H1 (cell line): ENCODE results near the gene SMURF2. TPM values are rescaled to one million over a fixed set of nuclear protein-coding genes. Genes with fewer than 3 reads are reported as not detected.

ENCODE experiments used
- CTCF ChIA-PET: fragments of 300-600 bp; sonication (Branson Sonifier 250); formaldehyde crosslinking; loops from one replicate; lab custom pipeline; 2021; ENCODE audit not compliant: partially characterized antibody; lab: Charles Lee
- POLR2A ChIA-PET: fragments of 300-600 bp; sonication (Branson Sonifier 250); formaldehyde crosslinking; loops from one replicate; lab custom pipeline; 2021; ENCODE audit warnings: inconsistent platforms; ENCODE audit not compliant: partially characterized antibody; lab: Charles Lee
- DNase-seq, 2 experiments: peaks; one replicate each; pipeline versions ENCODE4 v3.0.0 to v3.0.0-alpha.2; 2010 to 2022; ENCODE audit warnings: low spot score in 2 of 2, low read depth in 1 of 2, mixed read lengths in 1 of 2
- FAIRE-seq: peaks from 2 replicates; lab custom pipeline; 2011; peaks lifted over from hg19 to GRCh38; lab: Jason Lieb, UNC
- H2AFZ ChIP-seq: 2 replicates; pipeline ENCODE4 v1.8.1; 2012; ENCODE audit warnings: low read length, inconsistent platforms
- H2AK5ac ChIP-seq: 2 replicates; pipeline ENCODE4 v1.6.1; 2013; ENCODE audit warnings: low read depth, low read length
- H2BK120ac ChIP-seq: replicated peaks from 2 replicates; pipeline ENCODE3; 2013; ENCODE audit warnings: low read depth, low read length, inconsistent platforms
- H2BK12ac ChIP-seq: 2 replicates; pipeline ENCODE4 v1.6.1; 2013; ENCODE audit warnings: low read depth, low read length
- H2BK15ac ChIP-seq: 2 replicates; pipeline ENCODE4 v1.6.1; 2013; ENCODE audit warnings: low read length
- H2BK20ac ChIP-seq: 2 replicates; pipeline ENCODE4 v1.6.1; 2013; ENCODE audit warnings: low read length
- H2BK5ac ChIP-seq: 2 replicates; pipeline ENCODE4 v1.6.1; 2013; ENCODE audit warnings: low read depth, low read length
- H3K14ac ChIP-seq: 2 replicates; pipeline ENCODE4 v1.6.1; 2013; ENCODE audit warnings: inconsistent platforms; ENCODE audit not compliant: insufficient read length
- H3K18ac ChIP-seq: 2 replicates; pipeline ENCODE4 v1.6.1; 2013; ENCODE audit warnings: low read length; ENCODE audit errors: extremely low read depth
- H3K23ac ChIP-seq: 2 replicates; pipeline ENCODE4 v1.6.1; 2013; ENCODE audit warnings: inconsistent platforms; ENCODE audit not compliant: insufficient read length
- H3K23me2 ChIP-seq: 2 replicates; pipeline ENCODE4 v1.6.1; 2013; ENCODE audit warnings: low read depth, low read length
- H3K27ac ChIP-seq: 2 replicates; pipeline ENCODE4 v1.6.1; 2011; ENCODE audit warnings: low read depth, low read length, inconsistent platforms
- H3K27me3 ChIP-seq, 4 experiments: replicated peaks in 1 of 4; 1 replicate in 1 of 4; 2 replicates in 3 of 4; pipeline versions ENCODE4 v1.6.1 to v1.8.1; 2011 to 2013; ENCODE audit warnings: low read length in 3 of 4, mild to moderate bottlenecking in 3 of 4, inconsistent platforms in 2 of 4, mixed read lengths in 2 of 4, moderate library complexity in 1 of 4; ENCODE audit not compliant: control insufficient read depth in 3 of 4, insufficient read depth in 3 of 4; ENCODE audit errors: extremely low read depth in 1 of 4
- H3K36me3 ChIP-seq, 4 experiments: 2 replicates each; pipeline versions ENCODE4 v1.6.1 to v1.8.1; 2011 to 2013; ENCODE audit warnings: mild to moderate bottlenecking in 4 of 4, low read length in 3 of 4, moderate library complexity in 2 of 4, control low read depth in 1 of 4, inconsistent platforms in 1 of 4; ENCODE audit not compliant: insufficient read depth in 4 of 4, control insufficient read depth in 2 of 4
- H3K4ac ChIP-seq: replicated peaks from 2 replicates; pipeline ENCODE3; 2013; ENCODE audit warnings: low read length, low read depth, mixed read lengths, inconsistent platforms; ENCODE audit not compliant: insufficient read length
- H3K4me1 ChIP-seq, 4 experiments: replicated peaks in 1 of 4; 1 replicate in 1 of 4; 2 replicates in 3 of 4; pipeline versions ENCODE4 v1.6.1 to v1.8.1; 2011 to 2013; ENCODE audit warnings: low read length in 3 of 4, inconsistent platforms in 2 of 4, mixed read lengths in 1 of 4; ENCODE audit not compliant: insufficient read depth in 4 of 4, control insufficient read depth in 3 of 4
- H3K4me2 ChIP-seq, 2 experiments: 2 replicates each; pipeline versions ENCODE4 v1.6.1 to v1.8.1; 2011 to 2013; ENCODE audit warnings: low read depth in 2 of 2, low read length in 2 of 2, control low read depth in 1 of 2, inconsistent platforms in 1 of 2, mild to moderate bottlenecking in 1 of 2; ENCODE audit not compliant: insufficient read depth in 1 of 2
- H3K4me3 ChIP-seq, 4 experiments: fragments of 200-600, 300-600 bp in 1 of 4; sonication (generic), shearing (Covaris generic), sonication (Bioruptor Twin) in 1 of 4; 2 replicates each; pipeline versions ENCODE4 v1.5.1 to v1.8.1; 2011 to 2016; ENCODE audit warnings: low read length in 4 of 4, low read depth in 3 of 4, control low read depth in 2 of 4, inconsistent platforms in 2 of 4, mild to moderate bottlenecking in 2 of 4, mixed read lengths in 1 of 4, moderate library complexity in 1 of 4; ENCODE audit not compliant: insufficient read depth in 2 of 4; ENCODE audit errors: extremely low read depth in 1 of 4
- H3K56ac ChIP-seq: replicated peaks from 2 replicates; pipeline ENCODE3; 2013; ENCODE audit warnings: low read depth, mild to moderate bottlenecking, mixed read lengths, low read length, inconsistent platforms; ENCODE audit not compliant: insufficient read length
- H3K79me1 ChIP-seq: 2 replicates; pipeline ENCODE4 v1.6.1; 2013; ENCODE audit warnings: low read depth, low read length, control low read depth
- H3K79me2 ChIP-seq, 2 experiments: 2 replicates each; pipeline versions ENCODE4 v1.6.1 to v1.8.1; 2012 to 2013; ENCODE audit warnings: low read length in 2 of 2, mild to moderate bottlenecking in 2 of 2, inconsistent platforms in 1 of 2; ENCODE audit not compliant: insufficient read depth in 2 of 2, control insufficient read depth in 1 of 2
- H3K9ac ChIP-seq, 4 experiments: replicated peaks in 1 of 4; 1 replicate in 1 of 4; 2 replicates in 3 of 4; pipeline versions ENCODE4 v1.6.1 to v1.8.1; 2011 to 2013; ENCODE audit warnings: low read depth in 3 of 4, low read length in 3 of 4, control low read depth in 2 of 4, mild to moderate bottlenecking in 2 of 4, moderate library complexity in 2 of 4, inconsistent platforms in 1 of 4; ENCODE audit errors: extremely low read depth in 1 of 4
- H3K9me3 ChIP-seq, 2 experiments: 2 replicates each; pipeline versions ENCODE4 v1.6.1 to v1.8.1; 2012 to 2013; ENCODE audit warnings: mild to moderate bottlenecking in 2 of 2, moderate library complexity in 2 of 2, control low read depth in 1 of 2, inconsistent platforms in 1 of 2, low read depth in 1 of 2, low read length in 1 of 2, mixed read lengths in 1 of 2; ENCODE audit not compliant: insufficient read depth in 2 of 2
- H4K20me1 ChIP-seq, 2 experiments: replicated peaks in 1 of 2; 2 replicates each; pipeline versions ENCODE3 to v1.8.1; 2011 to 2013; ENCODE audit warnings: inconsistent platforms in 2 of 2, low read length in 2 of 2, mild to moderate bottlenecking in 1 of 2; ENCODE audit not compliant: insufficient read depth in 2 of 2, control insufficient read depth in 1 of 2
- H4K5ac ChIP-seq: 2 replicates; pipeline ENCODE4 v1.6.1; 2013; ENCODE audit warnings: low read length, low read depth, mixed read lengths, inconsistent platforms; ENCODE audit not compliant: insufficient read length
- H4K8ac ChIP-seq: 2 replicates; pipeline ENCODE4 v1.8.0; 2013; ENCODE audit warnings: mild to moderate bottlenecking, moderate library complexity, low read length, inconsistent platforms; ENCODE audit not compliant: insufficient read depth; ENCODE audit errors: extremely low read depth
- H4K91ac ChIP-seq: replicated peaks from 2 replicates; pipeline ENCODE3; 2013; ENCODE audit warnings: low read length, mixed read lengths, inconsistent platforms; ENCODE audit not compliant: insufficient read length
- TCF12 ChIP-seq: IDR thresholded peaks from 2 replicates; pipeline ENCODE4 v1.6.1; 2011; ENCODE audit warnings: low read depth, mild to moderate bottlenecking, low read length
- USF2 ChIP-seq: IDR thresholded peaks from 2 replicates; pipeline ENCODE4 v1.6.1; 2011; ENCODE audit warnings: low read length, improper control_type of control experiment
- WGBS, 2 experiments: shearing (Covaris generic) in 1 of 2; methylation state at CpG; one replicate each; pipeline versions ENCODE4 v1.1.6 to v1.1.7; 2013 to 2015; ENCODE audit warnings: low lambda C conversion rate in 2 of 2, mixed read lengths in 2 of 2, inconsistent platforms in 1 of 2, low coverage in 1 of 2, missing lambda C conversion rate in 1 of 2; ENCODE audit not compliant: insufficient replicate concordance in 2 of 2, insufficient coverage in 1 of 2, insufficient read length in 1 of 2; ENCODE audit errors: extremely low coverage in 1 of 2, missing lambda C conversion rate in 1 of 2; 5-methylcytosine and 5-hydroxymethylcytosine counted together
- polyA plus RNA-seq, 7 experiments: library from polyadenylated mRNA; depleted of rRNA in 3 of 7; stranded (reverse) in 5 of 7; unstranded in 2 of 7; fragments of >200 nt in 5 of 7; fragments of 200-250 nt in 2 of 7; gene quantifications; 1 replicate in 5 of 7; 2 replicates in 1 of 7; 4 replicates in 1 of 7; pipeline versions ENCODE4 v1.2.1 to v1.2.3, GENCODE V29; 2011 to 2013; ENCODE audit warnings: missing spikeins in 2 of 7, mixed read lengths in 2 of 7
- total RNA-seq: library from RNA; stranded (reverse); fragmentation: NEBNext Ultra II Directional; extraction: Animal tissue kit (Norgen Biotek cat#: 25700); gene quantifications from 2 replicates; pipeline ENCODE4 v1.2.1, GENCODE V29; 2021

SMURF2 gene
- total and polyA plus RNA-seq, 2 of the 8 experiments (the other 6 are each of a cell fraction or from before 2014, with no cell fraction given) = 7.2 to 29.2 TPM

GRCh38 chr17:64618848-64619247 is 43.3 kb downstream of the SMURF2 start:
- no peak overlapping the region for H3K4ac ChIP-seq
- peaks cover 0 to 3% of the 10 kb centered on the region in 2 experiments for H4K20me1 ChIP-seq

More at GRCh38 chr17:64618848-64619247, 43.3 kb downstream of the SMURF2 start:
- H2BK12ac ChIP-seq = no peak overlapping the region
- H3K4me1 ChIP-seq = no peaks in the 10 kb centered on the region
- 94% methylated on average over 4 of the region's 4 CpGs; no CpG with 5 or more reads in 1 of the 2 experiments for WGBS, 2 experiments
- no peak overlapping the region for H3K23ac ChIP-seq
- no peak overlapping the region for H4K91ac ChIP-seq
- H3K27ac ChIP-seq = no peak overlapping the region
- ChIA-PET CTCF (no interaction called here), POLR2A (no interaction called here)
- no peak overlapping the region for H2AFZ ChIP-seq
- no peak for FAIRE-seq
- H2BK20ac ChIP-seq = no peak overlapping the region
- H3K9ac ChIP-seq = no peak overlapping the region
- no peak overlapping the region for H3K4me3 ChIP-seq
- H2BK120ac ChIP-seq = no peak overlapping the region
- no peaks in the 10 kb centered on the region for H3K79me1 ChIP-seq
- peaks cover 0 to 42% of the 10 kb centered on the region in 2 experiments; a peak in 2 of 4 replicates for H3K79me2 ChIP-seq
- H3K56ac ChIP-seq = no peak overlapping the region
- H4K8ac ChIP-seq = no peak overlapping the region
- H2BK15ac ChIP-seq = no peak overlapping the region
- no peaks in the 10 kb centered on the region for H3K23me2 ChIP-seq
- H2AK5ac ChIP-seq = no peak overlapping the region
- H3K9me3 ChIP-seq = no peaks in the 10 kb centered on the region
- H3K18ac ChIP-seq = no peak overlapping the region
- no peak overlapping the region for H3K4me2 ChIP-seq
- H3K27me3 ChIP-seq = no peaks in the 10 kb centered on the region
- H2BK5ac ChIP-seq = no peak overlapping the region
- H3K14ac ChIP-seq = no peak overlapping the region
- TF ChIP-seq USF2 = no peak
- no peak for TF ChIP-seq TCF12
- TF ChIP-seq, all 59 proteins: peak for 0
- DNase-seq = no peak
- Histone ChIP-seq H4K5ac (no peak overlapping the region), H3K36me3 (no peaks in the 10 kb centered on the region)
